Mucosa of descending colon (tissue), 3 donors: Measurements from ENCODE around the gene PRND. TPM values are rescaled to one million over a fixed set of nuclear protein-coding genes. Genes with fewer than 3 reads are reported as not detected.
"Not testable (repeated sequence)": the region's sequence is repeated elsewhere in the genome, so short reads cannot be mapped to it uniquely, and the experiment has no call there.

Source experiments
- ATAC-seq: fragments of 200-7000 bp; cut with Tn5 transposase; one replicate; pipeline ENCODE4 v1.9.1; 2020; ENCODE audit warnings: mild to moderate bottlenecking, moderate library complexity
- DNase-seq, 3 donors: peaks; one replicate each; pipeline ENCODE4 v3.0.0-alpha.2; 2020
- H3K36me3 ChIP-seq: fragments of 200-600 bp; one replicate; pipeline ENCODE4 v1.8.0; 2021; ENCODE audit warnings: low read depth, mild to moderate bottlenecking
- H3K4me1 ChIP-seq: fragments of 200-600 bp; one replicate; pipeline ENCODE4 v1.8.0; 2021; ENCODE audit warnings: low read depth, mild to moderate bottlenecking
- H3K4me3 ChIP-seq: fragments of 200-600 bp; one replicate; pipeline ENCODE4 v1.8.0; 2021; ENCODE audit warnings: mild to moderate bottlenecking
- H3K9me3 ChIP-seq: fragments of 200-600 bp; one replicate; pipeline ENCODE4 v1.8.0; 2021; ENCODE audit warnings: mild to moderate bottlenecking
- intact Hi-C, 2 donors: fragments of 100-400 bp; cut with DNase I in 1 of 2; cut with micrococcal nuclease in 1 of 2; formaldehyde crosslinking; loops; one replicate each; pipeline versions ENCODE4 v1.11.0 to v1.11.1; 2022; cut with DNase I, micrococcal nuclease
- total RNA-seq, 3 donors: library from RNA; stranded (reverse); fragmentation: NEBNext Ultra II Directional in 2 of 3; extraction: Animal tissue kit (Norgen Biotek cat#: 25700) in 2 of 3; gene quantifications; one replicate each; pipeline versions ENCODE4 v1.2.1 to v1.2.4, GENCODE V29; 2021 to 2023
- TF ChIP-seq, protein P1 (sequence below): fragments of 200-600 bp; IDR thresholded peaks from one replicate; pipeline ENCODE4 v1.8.0; 2022; ENCODE audit warnings: antibody characterized with exemption, mild to moderate bottlenecking
- donor health status: DM: no; HTN: no; CAD: no; lungs with moderate emphysema.
- donor health status: DM: no; HTN: no; CAD: no.
- donor health status: DM: no; HTN: yes; CAD: no.

PRND gene
- total RNA-seq, 3 donors from 2014 or later = 0.22 to 0.27 TPM; not detected in 1

DNA sequence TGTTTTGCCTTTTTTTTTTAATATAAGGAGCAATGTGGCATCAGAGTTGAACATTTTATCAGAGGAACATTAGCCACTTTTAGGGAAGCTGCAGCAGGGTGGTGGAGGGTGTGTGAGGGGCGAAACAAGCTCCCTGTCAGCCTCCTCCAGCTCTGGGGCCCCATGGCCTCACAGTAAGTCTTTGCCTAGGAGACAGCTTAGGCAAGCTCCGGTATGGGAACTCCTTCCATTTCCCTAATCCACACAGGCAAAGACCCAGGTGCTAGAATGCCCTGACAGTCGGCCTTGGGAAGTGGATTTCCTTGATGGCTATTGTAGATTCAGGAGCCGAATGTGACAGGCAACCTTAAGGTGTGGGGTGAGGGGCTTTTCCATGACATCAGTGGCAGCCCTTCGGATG lies 862 bp downstream of the PRND start:
- DNase-seq (no peak), ATAC-seq (no peak)
- no peak overlapping the region for H3K4me3 ChIP-seq
- TF ChIP-seq, protein P1, sequence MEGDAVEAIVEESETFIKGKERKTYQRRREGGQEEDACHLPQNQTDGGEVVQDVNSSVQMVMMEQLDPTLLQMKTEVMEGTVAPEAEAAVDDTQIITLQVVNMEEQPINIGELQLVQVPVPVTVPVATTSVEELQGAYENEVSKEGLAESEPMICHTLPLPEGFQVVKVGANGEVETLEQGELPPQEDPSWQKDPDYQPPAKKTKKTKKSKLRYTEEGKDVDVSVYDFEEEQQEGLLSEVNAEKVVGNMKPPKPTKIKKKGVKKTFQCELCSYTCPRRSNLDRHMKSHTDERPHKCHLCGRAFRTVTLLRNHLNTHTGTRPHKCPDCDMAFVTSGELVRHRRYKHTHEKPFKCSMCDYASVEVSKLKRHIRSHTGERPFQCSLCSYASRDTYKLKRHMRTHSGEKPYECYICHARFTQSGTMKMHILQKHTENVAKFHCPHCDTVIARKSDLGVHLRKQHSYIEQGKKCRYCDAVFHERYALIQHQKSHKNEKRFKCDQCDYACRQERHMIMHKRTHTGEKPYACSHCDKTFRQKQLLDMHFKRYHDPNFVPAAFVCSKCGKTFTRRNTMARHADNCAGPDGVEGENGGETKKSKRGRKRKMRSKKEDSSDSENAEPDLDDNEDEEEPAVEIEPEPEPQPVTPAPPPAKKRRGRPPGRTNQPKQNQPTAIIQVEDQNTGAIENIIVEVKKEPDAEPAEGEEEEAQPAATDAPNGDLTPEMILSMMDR = no peak
- intact Hi-C loops = loop anchor here in 1 of 2 donors (5.0 kb wide), 1 partner anchor 115 kb away; no protein-coding TSS in a partner anchor
- no peaks in the 10 kb centered on the region for H3K4me1 ChIP-seq
- no peaks in the 10 kb centered on the region for H3K36me3 ChIP-seq
- H3K9me3 ChIP-seq = no peaks in the 10 kb centered on the region

DNA sequence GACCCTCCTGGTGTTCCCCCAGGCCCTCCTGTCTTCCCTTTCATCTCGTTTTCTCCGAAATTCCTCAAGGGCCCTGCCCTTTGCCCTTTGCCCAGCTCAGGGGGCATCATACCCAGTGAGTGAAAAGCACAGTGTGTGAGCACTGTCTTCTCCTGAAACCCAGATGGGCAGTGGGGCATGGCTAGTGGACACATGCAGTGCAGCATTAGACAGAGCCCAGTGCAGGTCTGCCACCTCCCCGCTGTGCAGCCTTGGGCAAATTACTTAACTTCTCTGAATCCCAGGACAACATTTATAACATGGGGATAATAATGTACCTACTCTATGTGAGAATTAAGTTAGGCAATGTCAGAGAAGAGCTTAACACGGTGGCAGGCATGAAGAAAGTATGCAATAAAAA lies 1.3 kb downstream of the PRND start:
- Histone ChIP-seq H3K36me3 (no peaks in the 10 kb centered on the region), H3K9me3 (no peaks in the 10 kb centered on the region), H3K4me1 (no peaks in the 10 kb centered on the region), H3K4me3 (no peak overlapping the region)
- ATAC-seq (no peak), DNase-seq (no peak)
- intact Hi-C loops = loop anchor here in 1 of 2 donors (5.0 kb wide), 1 partner anchor 116 kb away; no protein-coding TSS in a partner anchor
- TF ChIP-seq, protein P1 = no peak

DNA sequence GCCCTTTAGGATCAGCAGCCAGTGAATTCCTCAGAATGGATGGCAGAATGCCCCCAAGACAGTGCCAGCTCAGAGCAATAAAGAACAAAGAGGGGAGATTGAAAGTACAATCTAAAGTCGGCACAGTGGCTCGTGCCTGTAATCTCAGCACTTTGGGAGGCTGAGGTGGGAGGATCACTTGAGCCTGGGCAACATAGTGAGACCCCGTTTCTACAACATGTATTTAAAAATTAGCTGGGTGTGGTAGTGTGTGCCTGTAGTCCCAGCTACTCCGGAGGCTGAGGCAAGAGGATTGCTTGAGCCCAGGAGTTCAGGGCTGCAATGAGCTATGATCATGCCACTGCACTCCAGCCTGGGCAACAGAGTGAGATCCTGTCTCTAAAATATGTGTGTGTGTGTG lies 1.8 kb downstream of the PRND start:
- intact Hi-C loops = loop anchor here in 1 of 2 donors (5.0 kb wide), 1 partner anchor 116 kb away; no protein-coding TSS in a partner anchor
- not testable (repeated sequence) for DNase-seq, ATAC-seq, H3K4me1 ChIP-seq, H3K4me3 ChIP-seq, H3K36me3 ChIP-seq, H3K9me3 ChIP-seq

DNA sequence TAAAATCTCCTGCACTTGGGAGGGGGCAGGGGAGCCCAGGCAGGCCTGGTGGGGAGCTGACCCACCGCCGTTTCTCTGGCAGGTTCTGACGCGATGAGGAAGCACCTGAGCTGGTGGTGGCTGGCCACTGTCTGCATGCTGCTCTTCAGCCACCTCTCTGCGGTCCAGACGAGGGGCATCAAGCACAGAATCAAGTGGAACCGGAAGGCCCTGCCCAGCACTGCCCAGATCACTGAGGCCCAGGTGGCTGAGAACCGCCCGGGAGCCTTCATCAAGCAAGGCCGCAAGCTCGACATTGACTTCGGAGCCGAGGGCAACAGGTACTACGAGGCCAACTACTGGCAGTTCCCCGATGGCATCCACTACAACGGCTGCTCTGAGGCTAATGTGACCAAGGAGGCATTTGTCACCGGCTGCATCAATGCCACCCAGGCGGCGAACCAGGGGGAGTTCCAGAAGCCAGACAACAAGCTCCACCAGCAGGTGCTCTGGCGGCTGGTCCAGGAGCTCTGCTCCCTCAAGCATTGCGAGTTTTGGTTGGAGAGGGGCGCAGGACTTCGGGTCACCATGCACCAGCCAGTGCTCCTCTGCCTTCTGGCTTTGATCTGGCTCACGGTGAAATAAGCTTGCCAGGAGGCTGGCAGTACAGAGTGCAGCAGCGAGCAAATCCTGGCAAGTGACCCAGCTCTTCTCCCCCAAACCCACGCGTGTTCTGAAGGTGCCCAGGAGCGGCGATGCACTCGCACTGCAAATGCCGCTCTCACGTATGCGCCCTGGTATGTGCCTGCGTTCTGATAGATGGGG lies 3.0 kb downstream of the PRND start:
- intact Hi-C loops = loop anchor here in 1 of 2 donors (5.0 kb wide), 1 partner anchor 117 kb away; no protein-coding TSS in a partner anchor
- TF ChIP-seq, protein P1 = no peak
- ATAC-seq = no peak

DNA sequence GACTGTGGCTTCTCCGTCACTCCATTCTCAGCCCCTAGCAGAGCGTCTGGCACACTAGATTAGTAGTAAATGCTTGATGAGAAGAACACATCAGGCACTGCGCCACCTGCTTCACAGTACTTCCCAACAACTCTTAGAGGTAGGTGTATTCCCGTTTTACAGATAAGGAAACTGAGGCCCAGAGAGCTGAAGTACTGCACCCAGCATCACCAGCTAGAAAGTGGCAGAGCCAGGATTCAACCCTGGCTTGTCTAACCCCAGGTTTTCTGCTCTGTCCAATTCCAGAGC lies 3.5 kb downstream of the PRND start:
- ATAC-seq (no peak), DNase-seq (no peak)
- TF ChIP-seq, protein P1 = no peak
- Histone ChIP-seq H3K9me3 (no peaks in the 10 kb centered on the region), H3K4me3 (no peak overlapping the region), H3K36me3 (no peaks in the 10 kb centered on the region), H3K4me1 (no peaks in the 10 kb centered on the region)
- intact Hi-C loops = no loop called here

More for the DNA sequence above, 3.0 kb downstream of the PRND start:
- H3K4me3 ChIP-seq = no peak overlapping the region
- H3K9me3 ChIP-seq = no peaks in the 10 kb centered on the region
- DNase-seq = no peak
- H3K4me1 ChIP-seq = no peaks in the 10 kb centered on the region
- H3K36me3 ChIP-seq = no peaks in the 10 kb centered on the region

DNA sequence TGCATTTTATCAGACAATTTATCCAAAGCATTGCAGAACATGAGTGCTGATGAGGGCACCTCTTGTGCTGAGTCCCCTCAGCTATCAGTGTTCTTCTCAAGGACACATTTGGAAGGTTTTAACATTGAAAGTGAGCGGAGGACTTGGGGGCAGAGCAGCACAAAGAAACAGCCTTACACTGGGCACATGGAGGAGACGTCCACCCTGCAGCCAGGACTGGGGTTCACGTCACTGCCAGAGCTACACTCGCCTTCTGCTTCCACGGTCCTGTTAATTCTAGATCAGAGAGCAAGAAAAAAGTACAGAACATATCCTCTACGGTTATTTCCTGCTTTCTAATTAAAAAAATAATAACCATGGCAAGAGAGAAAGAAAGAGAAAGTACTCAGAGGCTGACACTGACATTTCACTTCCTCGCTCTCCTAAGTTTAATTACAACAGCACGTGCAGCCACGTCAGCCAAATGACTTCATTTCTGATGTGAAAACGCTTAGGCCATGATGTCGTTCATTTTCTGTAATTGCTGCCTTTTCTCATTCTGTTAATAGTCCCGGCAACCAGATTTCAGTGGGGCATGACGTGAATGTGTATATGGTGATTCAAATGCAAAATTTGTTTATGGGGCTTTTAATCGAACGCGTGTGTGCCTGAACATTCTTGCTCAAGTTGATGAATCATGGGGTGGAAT lies 5.1 kb downstream of the PRND start:
- TF ChIP-seq, protein P1 = no peak
- H3K36me3 ChIP-seq = no peaks in the 10 kb centered on the region
- peak in 1 of 3 donors; percentile 39 for DNase-seq
- peak; percentile 48 for ATAC-seq
- H3K9me3 ChIP-seq = no peaks in the 10 kb centered on the region
- no peak overlapping the region for H3K4me3 ChIP-seq
- H3K4me1 ChIP-seq = no peaks in the 10 kb centered on the region
- intact Hi-C loops = no loop called here
